HCT116 (cell line): Measurements from ENCODE around the gene SIDT1. TPM values are rescaled to one million over a fixed set of nuclear protein-coding genes. Genes with fewer than 3 reads are reported as not detected.

ENCODE experiments used
- ATAC-seq: fragments of 200-7000 bp; cut with Tn5 transposase; 2 replicates; pipeline ENCODE4 v1.9.1; 2020; ENCODE audit warnings: mild to moderate bottlenecking, moderate library complexity
- BruUV-seq: library from RNA; stranded (reverse); fragments of 400-500 nt; replicated peaks from 2 replicates; lab custom pipeline; 2021; lab: Mats Ljungman, UMichigan
- CTCF ChIA-PET: fragments of 300-600 bp; sonication (Branson Sonifier 250); formaldehyde crosslinking; loops from one replicate; lab custom pipeline; 2021; ENCODE audit warnings: antibody characterized with exemption; lab: Charles Lee
- POLR2A ChIA-PET: fragments of 300-600, 350-600 bp; sonication (Branson Sonifier 250); formaldehyde crosslinking; loops from one replicate; lab custom pipeline; 2021; ENCODE audit warnings: antibody characterized with exemption; lab: Charles Lee
- RAD21 ChIA-PET, 2 experiments: fragments of 300-600 bp; sonication (Branson Sonifier 250); formaldehyde crosslinking; loops; one replicate each; lab custom pipeline; 2023; ENCODE audit warnings: low total read pairs in 2 of 2; ENCODE audit not compliant: uncharacterized antibody in 2 of 2, unreplicated experiment in 2 of 2, low non-redundant PET in 1 of 2; lab: Charles Lee
- DNase-seq: peaks from one replicate; pipeline ENCODE4 v3.0.0-alpha.2; 2010; ENCODE audit warnings: low read depth, low spot score
- H2AFZ ChIP-seq: fragments of 200-600 bp; shearing (Covaris generic), sonication (generic); 2 replicates; pipeline ENCODE4 v1.6.1; 2017; ENCODE audit warnings: low read depth, mixed run types, mixed read lengths, antibody characterized with exemption, low read length; ENCODE audit not compliant: poor library complexity, severe bottlenecking
- H3K27ac ChIP-seq: 2 replicates; pipeline ENCODE4 v1.5.1; 2012; ENCODE audit warnings: low read depth, low read length
- H3K27me3 ChIP-seq: fragments of 200-600 bp; sonication (generic); 2 replicates; pipeline ENCODE4 v1.6.1; 2016; ENCODE audit warnings: mixed run types, low read length, mixed read lengths; ENCODE audit not compliant: insufficient read depth
- H3K36me3 ChIP-seq, 2 experiments: fragments of 200-500 bp in 1 of 2; fragments of 200-600 bp in 1 of 2; sonication (Bioruptor generic) in 1 of 2; sonication (generic) in 1 of 2; 2 replicates each; pipeline versions ENCODE4 v1.5.1 to v1.6.1; 2014 to 2016; ENCODE audit warnings: low read length in 2 of 2, inconsistent platforms in 1 of 2, mixed read lengths in 1 of 2, mixed run types in 1 of 2; ENCODE audit not compliant: insufficient read depth in 2 of 2, control insufficient read depth in 1 of 2
- H3K4me1 ChIP-seq, 2 experiments: fragments of 200-600 bp in 1 of 2; sonication (generic) in 1 of 2; 2 replicates each; pipeline versions ENCODE4 v1.5.1 to v1.6.1; 2012 to 2017; ENCODE audit warnings: low read length in 2 of 2, inconsistent platforms in 1 of 2, mild to moderate bottlenecking in 1 of 2, mixed read lengths in 1 of 2, mixed run types in 1 of 2, moderate library complexity in 1 of 2; ENCODE audit not compliant: insufficient read depth in 2 of 2, control insufficient read depth in 1 of 2
- H3K4me2 ChIP-seq: fragments of 200-600 bp; sonication (generic); 2 replicates; pipeline ENCODE4 v1.6.1; 2017; ENCODE audit warnings: mixed run types, low read length, mixed read lengths
- H3K4me3 ChIP-seq, 2 experiments: fragments of 200-600 bp in 1 of 2; sonication (generic) in 1 of 2; replicated peaks in 1 of 2; 2 replicates each; pipeline ENCODE4 v1.5.1; 2011 to 2016; ENCODE audit warnings: low read length in 2 of 2, control low read depth in 1 of 2, low read depth in 1 of 2, mild to moderate bottlenecking in 1 of 2, mixed read lengths in 1 of 2, mixed run types in 1 of 2
- H3K79me2 ChIP-seq: fragments of 200-600 bp; sonication (generic); 2 replicates; pipeline ENCODE4 v1.6.1; 2017; ENCODE audit warnings: mild to moderate bottlenecking, mixed run types, low read length, moderate library complexity, mixed read lengths; ENCODE audit not compliant: insufficient read depth
- H3K9ac ChIP-seq: fragments of 200-600 bp; sonication (generic); 2 replicates; pipeline ENCODE4 v1.6.1; 2016; ENCODE audit warnings: low read length, mixed read lengths
- H3K9me2 ChIP-seq: fragments of 200-600 bp; sonication (generic), shearing (Covaris generic); 2 replicates; pipeline ENCODE4 v1.6.1; 2017; ENCODE audit warnings: mixed run types, mild to moderate bottlenecking, moderate library complexity; ENCODE audit not compliant: insufficient read depth
- H3K9me3 ChIP-seq, 2 experiments: fragments of 200-500 bp in 1 of 2; fragments of 200-600 bp in 1 of 2; sonication (Bioruptor generic) in 1 of 2; sonication (generic) in 1 of 2; 2 replicates each; pipeline ENCODE4 v1.6.1; 2014 to 2017; ENCODE audit warnings: low read length in 2 of 2, mixed read lengths in 2 of 2, inconsistent platforms in 1 of 2, low read depth in 1 of 2, mild to moderate bottlenecking in 1 of 2, mixed run types in 1 of 2, moderate library complexity in 1 of 2; ENCODE audit not compliant: control insufficient read depth in 1 of 2, insufficient read depth in 1 of 2
- H4K20me1 ChIP-seq: fragments of 200-600 bp; sonication (generic), shearing (Covaris generic); 2 replicates; pipeline ENCODE4 v1.6.1; 2017; ENCODE audit warnings: mixed run types, mild to moderate bottlenecking, moderate library complexity; ENCODE audit not compliant: insufficient read depth
- EGR1 ChIP-seq: IDR thresholded peaks from 2 replicates; pipeline ENCODE4 v1.6.1; 2012; ENCODE audit warnings: low read depth
- EZH2 ChIP-seq: fragments of 200-600 bp; sonication (generic); IDR thresholded peaks from 2 replicates; pipeline ENCODE4 v1.6.1; 2017; ENCODE audit warnings: antibody characterized with exemption, mixed run types
- EZH2phosphoT487 ChIP-seq: fragments of 200-600 bp; IDR thresholded peaks from 2 replicates; pipeline ENCODE4 v1.6.1; 2018; ENCODE audit warnings: antibody characterized with exemption, borderline replicate concordance
- JUND ChIP-seq: IDR thresholded peaks from 2 replicates; pipeline ENCODE4 v1.6.1; 2012
- MAX ChIP-seq: IDR thresholded peaks from 2 replicates; pipeline ENCODE4 v1.6.1; 2012
- POLR2A ChIP-seq: IDR thresholded peaks from 2 replicates; pipeline ENCODE4 v1.7.0; 2011; ENCODE audit warnings: borderline replicate concordance; ENCODE audit not compliant: insufficient read depth, insufficient read length; ENCODE audit errors: extremely low read depth
- POLR2AphosphoS5 ChIP-seq: IDR thresholded peaks from 2 replicates; pipeline ENCODE4 v1.6.1; 2011; ENCODE audit warnings: mild to moderate bottlenecking, low read depth, low read length, moderate library complexity
- SIN3A ChIP-seq: IDR thresholded peaks from 2 replicates; pipeline ENCODE4 v1.6.1; 2012; ENCODE audit warnings: low read depth
- SP1 ChIP-seq: IDR thresholded peaks from 2 replicates; pipeline ENCODE4 v1.6.1; 2012; ENCODE audit warnings: low read depth
- TCF7L2 ChIP-seq: IDR thresholded peaks from 2 replicates; pipeline ENCODE4 v1.7.0; 2011; ENCODE audit warnings: borderline replicate concordance, inconsistent platforms; ENCODE audit not compliant: insufficient read depth, insufficient read length; ENCODE audit errors: extremely low read depth
- YY1 ChIP-seq: IDR thresholded peaks from 2 replicates; pipeline ENCODE4 v1.6.1; 2011; ENCODE audit warnings: low read length, low read depth, moderate library complexity, mild to moderate bottlenecking; ENCODE audit not compliant: insufficient replicate concordance; ENCODE audit errors: extremely low read depth
- ZBTB33 ChIP-seq: IDR thresholded peaks from 2 replicates; pipeline ENCODE4 v1.6.1; 2011; ENCODE audit warnings: mild to moderate bottlenecking, low read length, moderate library complexity; ENCODE audit not compliant: insufficient replicate concordance; ENCODE audit errors: extremely low read depth
- ZNF274 ChIP-seq: fragments of 200-500 bp; sonication (Bioruptor generic); IDR thresholded peaks from 2 replicates; pipeline ENCODE4 v1.6.1; 2014; ENCODE audit warnings: mild to moderate bottlenecking, low read depth, low read length, inconsistent platforms
- intact Hi-C: fragments of 100-400 bp; cut with micrococcal nuclease; formaldehyde crosslinking; loops from 2 replicates; pipeline ENCODE4 v1.10.0; 2022
- total RNA-seq: library from RNA; stranded (reverse); gene quantifications from one replicate; pipeline ENCODE4 v1.2.1, GENCODE V29; 2021; ENCODE audit not compliant: unreplicated experiment
- TF ChIP-seq, protein P1 (sequence below): IDR thresholded peaks from 2 replicates; pipeline ENCODE4 v1.6.1; 2012

Gene SIDT1
- total RNA-seq, 1 experiment from 2014 or later, result not detected

- RAD21 ChIA-PET, result no interaction called here
- no TSS peak for BruUV-seq
- no peak overlapping the region for H2AFZ ChIP-seq
These were observed 35.4 kb upstream of the SIDT1 start for GRCh38 chr3:113496924-113497323.

More at GRCh38 chr3:113496924-113497323, 35.4 kb upstream of the SIDT1 start:
- peaks cover 4 to 12% of the 10 kb centered on the region in 2 experiments; a peak in 3 of 4 replicates for H3K36me3 ChIP-seq
- CTCF ChIA-PET, result interaction anchor here (1.4 to 4.5 kb wide), 2 partner anchors 59 to 81 kb away, joined by 5 to 30 read pairs; no protein-coding TSS in a partner anchor
- H3K27ac ChIP-seq, result no peak overlapping the region
- no peaks in the 10 kb centered on the region for H3K9me2 ChIP-seq
- TF ChIP-seq MAX (no peak), TCF7L2 (no peak), EZH2phosphoT487 (no peak), ZNF274 (no peak), JUND (no peak), ZBTB33 (no peak), YY1 (no peak), SP1 (no peak), SIN3A (no peak), POLR2A (no peak), EZH2 (no peak), POLR2AphosphoS5 (no peak), EGR1 (no peak)
- TF ChIP-seq, protein P1, sequence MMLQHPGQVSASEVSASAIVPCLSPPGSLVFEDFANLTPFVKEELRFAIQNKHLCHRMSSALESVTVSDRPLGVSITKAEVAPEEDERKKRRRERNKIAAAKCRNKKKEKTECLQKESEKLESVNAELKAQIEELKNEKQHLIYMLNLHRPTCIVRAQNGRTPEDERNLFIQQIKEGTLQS, result no peak
- TF ChIP-seq, all 23 proteins: peak for 0
- H3K4me1 ChIP-seq, result no peaks in the 10 kb centered on the region
- no peak overlapping the region for H3K9ac ChIP-seq
- no peaks in the 10 kb centered on the region for H3K27me3 ChIP-seq
- H3K79me2 ChIP-seq, result no peaks in the 10 kb centered on the region
- ATAC-seq (no peak), DNase-seq (no peak)
- no peaks in the 10 kb centered on the region for H3K9me3 ChIP-seq
- intact Hi-C loops, result loop anchor here (10.0 kb wide), 1 partner anchor 418 kb away; no protein-coding TSS in a partner anchor
- POLR2A ChIA-PET, result no interaction called here
- no peak overlapping the region for H3K4me3 ChIP-seq
- no peaks in the 10 kb centered on the region for H4K20me1 ChIP-seq
- no peak overlapping the region for H3K4me2 ChIP-seq
